ENCODE data around the gene GNAO1.
A peak's percentile ranks its signal among the peaks of the same experiment; 100 is the strongest.

GNAO1 gene

DNA sequence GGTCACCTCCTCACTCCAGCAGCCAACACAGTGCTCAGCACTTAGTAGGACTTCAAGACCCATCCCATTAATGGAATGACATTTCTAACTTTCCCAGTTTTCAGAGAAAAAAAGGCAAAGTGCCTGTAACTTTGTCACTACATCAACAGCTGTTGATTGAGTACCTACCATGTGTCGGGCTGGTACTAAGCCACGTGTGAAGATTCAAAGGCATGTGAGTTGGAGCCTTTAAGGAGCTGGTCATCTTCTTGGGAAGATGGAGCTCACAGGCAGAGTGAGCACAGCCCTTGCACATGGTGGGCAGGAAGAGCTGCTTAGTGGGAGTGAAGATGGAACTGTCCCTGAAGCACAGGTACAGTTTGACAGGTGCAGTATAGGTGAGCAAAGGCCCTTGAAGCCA, 88.6 kb downstream of the GNAO1 start:
- Mint-ChIP-seq H3K9me3 (no peaks in the 10 kb centered on the region), H3K36me3 (ENCODE audit: low read depth) (no peaks in the 10 kb centered on the region), H3K4me3 (no peak overlapping the region), H3K27me3 (ENCODE audit: low read depth) (peaks cover 7% of the 10 kb centered on the region), H3K27ac (no peak overlapping the region), H3K4me1 (no peaks in the 10 kb centered on the region)
- no peak for TF ChIP-seq CTCF (IDR thresholded peaks at IDR 0.05; ENCODE audit: unreplicated experiment in 3 of 3)

DNA sequence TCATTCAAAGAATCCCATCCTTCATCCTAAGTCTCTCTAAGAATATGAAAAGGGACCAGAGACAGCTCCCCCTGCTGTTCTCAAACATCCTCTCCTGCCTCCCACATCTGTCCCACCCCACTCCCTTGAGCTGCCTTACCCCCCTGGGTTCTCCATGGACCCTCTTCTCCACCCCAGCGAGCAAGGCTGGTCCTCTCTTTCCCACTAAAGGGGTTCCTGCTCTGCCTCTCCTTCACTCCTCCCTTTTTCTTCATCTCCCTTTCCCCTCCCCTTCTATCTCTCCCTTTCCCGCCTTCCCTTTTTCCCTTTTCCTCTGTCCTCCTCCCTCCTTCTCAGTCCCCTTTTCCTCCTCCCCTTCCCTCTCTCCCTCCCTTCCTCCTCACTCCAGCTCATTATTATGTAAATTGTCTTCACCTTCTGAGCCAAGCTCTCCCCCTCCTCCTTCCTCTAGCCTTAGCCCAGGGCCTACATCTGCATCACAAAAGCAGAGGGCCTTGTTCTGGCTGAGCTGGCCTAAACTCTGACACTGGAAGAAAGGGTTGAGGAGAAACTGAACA, 90.0 kb downstream of the GNAO1 start:
- no peak overlapping the region for H3K4me3 Mint-ChIP-seq
- TF ChIP-seq CTCF (IDR thresholded peaks at IDR 0.05; ENCODE audit: unreplicated experiment in 3 of 3) = peak in 1 of 3 experiments; percentile 21
- no peaks in the 10 kb centered on the region for H3K4me1 Mint-ChIP-seq
- H3K36me3 Mint-ChIP-seq (ENCODE audit: low read depth) = no peaks in the 10 kb centered on the region
- peak overlapping the region in 1 of 3 experiments; percentile 35 for H3K27ac Mint-ChIP-seq
- no peaks in the 10 kb centered on the region for H3K9me3 Mint-ChIP-seq
- H3K27me3 Mint-ChIP-seq (ENCODE audit: low read depth) = peaks cover 4% of the 10 kb centered on the region

GRCh38 chr16:56282451-56282850, 91.2 kb downstream of the GNAO1 start:
- H3K4me1 Mint-ChIP-seq = no peaks in the 10 kb centered on the region

DNA sequence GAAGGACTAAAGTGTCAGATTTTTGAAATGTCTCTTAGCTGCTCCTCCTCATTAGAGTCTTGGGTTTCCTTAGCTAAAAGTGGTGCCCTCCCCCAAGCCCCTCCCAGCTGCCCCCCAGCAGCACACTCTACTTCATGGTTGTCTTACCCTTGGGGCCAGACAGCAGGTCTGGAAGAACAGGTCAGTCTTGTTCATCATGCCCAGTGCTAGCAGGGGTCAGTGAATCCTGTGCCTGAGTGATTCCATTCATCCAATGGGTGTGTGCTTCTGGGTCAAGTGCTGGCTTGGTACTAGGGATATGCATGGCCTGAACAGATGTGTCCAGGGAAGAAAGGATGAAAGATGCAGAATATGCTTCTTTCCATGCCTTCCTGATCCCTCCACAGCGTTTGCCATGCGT, 93.2 kb downstream of the GNAO1 start:
- H3K4me3 Mint-ChIP-seq = no peak overlapping the region
- no peaks in the 10 kb centered on the region for H3K4me1 Mint-ChIP-seq
- H3K27me3 Mint-ChIP-seq (ENCODE audit: low read depth) = peaks cover 4% of the 10 kb centered on the region
- no peak for TF ChIP-seq CTCF (IDR thresholded peaks at IDR 0.05; ENCODE audit: unreplicated experiment in 3 of 3)
- H3K36me3 Mint-ChIP-seq (ENCODE audit: low read depth) = no peaks in the 10 kb centered on the region
- no peak overlapping the region for H3K27ac Mint-ChIP-seq
- H3K9me3 Mint-ChIP-seq = no peaks in the 10 kb centered on the region

More at GRCh38 chr16:56282451-56282850, 91.2 kb downstream of the GNAO1 start:
- H3K9me3 Mint-ChIP-seq = no peaks in the 10 kb centered on the region
- peaks cover 4% of the 10 kb centered on the region for H3K27me3 Mint-ChIP-seq (ENCODE audit: low read depth)
- no peak overlapping the region for H3K27ac Mint-ChIP-seq
- H3K4me3 Mint-ChIP-seq = no peak overlapping the region
- TF ChIP-seq CTCF (IDR thresholded peaks at IDR 0.05; ENCODE audit: unreplicated experiment in 3 of 3) = no peak
- H3K36me3 Mint-ChIP-seq (ENCODE audit: low read depth) = no peaks in the 10 kb centered on the region

DNA sequence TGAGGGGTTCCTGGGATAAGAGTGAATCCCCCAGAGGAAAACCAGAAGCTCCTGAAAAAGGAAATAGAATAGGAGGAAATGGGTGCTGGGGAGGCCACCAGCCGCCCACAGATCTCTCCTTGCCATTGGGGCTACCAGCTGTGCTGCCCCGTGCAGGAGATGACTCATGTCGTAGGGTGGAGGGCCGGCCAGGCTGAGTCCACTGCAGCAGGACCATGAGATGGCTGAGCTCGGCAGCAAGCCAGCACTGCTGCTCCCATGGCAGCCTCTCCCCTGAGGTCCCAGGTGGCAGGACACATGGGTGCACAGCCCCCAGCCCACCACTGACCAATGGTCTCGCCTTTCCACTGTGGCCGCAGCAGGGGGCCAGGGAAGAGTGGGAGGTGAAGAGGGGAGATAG, 95.5 kb downstream of the GNAO1 start:
- Mint-ChIP-seq H3K27me3 (ENCODE audit: low read depth) (peaks cover 3% of the 10 kb centered on the region), H3K4me3 (no peak overlapping the region), H3K36me3 (ENCODE audit: low read depth) (no peaks in the 10 kb centered on the region), H3K27ac (no peak overlapping the region), H3K4me1 (no peaks in the 10 kb centered on the region), H3K9me3 (no peaks in the 10 kb centered on the region)
- TF ChIP-seq CTCF (IDR thresholded peaks at IDR 0.05; ENCODE audit: unreplicated experiment in 3 of 3) = no peak

DNA sequence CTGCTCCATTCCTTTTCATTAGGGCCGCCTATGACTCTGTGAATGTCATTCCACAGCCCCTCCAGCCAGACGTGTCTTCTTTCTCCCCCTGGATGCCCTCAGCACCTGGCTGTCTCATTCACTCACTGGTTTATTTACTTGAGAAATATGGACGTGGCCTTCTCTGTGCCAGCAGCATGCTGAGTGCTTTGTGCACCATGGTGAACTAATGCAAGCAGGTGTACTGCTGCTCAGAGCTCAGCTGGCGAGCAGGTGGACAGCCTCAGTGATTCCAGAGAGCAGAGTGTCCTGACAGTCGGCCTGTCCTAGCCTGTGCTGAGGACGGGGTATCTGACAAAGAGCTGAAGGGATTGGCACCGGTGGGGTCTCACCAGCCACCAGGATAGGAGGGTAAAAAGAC, 96.7 kb downstream of the GNAO1 start:
- no peaks in the 10 kb centered on the region for H3K36me3 Mint-ChIP-seq (ENCODE audit: low read depth)
- no peaks in the 10 kb centered on the region for H3K4me1 Mint-ChIP-seq
- no peak for TF ChIP-seq CTCF (IDR thresholded peaks at IDR 0.05; ENCODE audit: unreplicated experiment in 3 of 3)
- no peak overlapping the region for H3K4me3 Mint-ChIP-seq
- H3K27me3 Mint-ChIP-seq (ENCODE audit: low read depth) = peaks cover 3% of the 10 kb centered on the region
- no peaks in the 10 kb centered on the region for H3K9me3 Mint-ChIP-seq
- H3K27ac Mint-ChIP-seq = no peak overlapping the region
